Measurements from ENCODE around the gene BMP7.
"Not testable (repeated sequence)": the region's sequence is repeated elsewhere in the genome, so short reads cannot be mapped to it uniquely, and the experiment has no call there.

The BMP7 gene

DNA sequence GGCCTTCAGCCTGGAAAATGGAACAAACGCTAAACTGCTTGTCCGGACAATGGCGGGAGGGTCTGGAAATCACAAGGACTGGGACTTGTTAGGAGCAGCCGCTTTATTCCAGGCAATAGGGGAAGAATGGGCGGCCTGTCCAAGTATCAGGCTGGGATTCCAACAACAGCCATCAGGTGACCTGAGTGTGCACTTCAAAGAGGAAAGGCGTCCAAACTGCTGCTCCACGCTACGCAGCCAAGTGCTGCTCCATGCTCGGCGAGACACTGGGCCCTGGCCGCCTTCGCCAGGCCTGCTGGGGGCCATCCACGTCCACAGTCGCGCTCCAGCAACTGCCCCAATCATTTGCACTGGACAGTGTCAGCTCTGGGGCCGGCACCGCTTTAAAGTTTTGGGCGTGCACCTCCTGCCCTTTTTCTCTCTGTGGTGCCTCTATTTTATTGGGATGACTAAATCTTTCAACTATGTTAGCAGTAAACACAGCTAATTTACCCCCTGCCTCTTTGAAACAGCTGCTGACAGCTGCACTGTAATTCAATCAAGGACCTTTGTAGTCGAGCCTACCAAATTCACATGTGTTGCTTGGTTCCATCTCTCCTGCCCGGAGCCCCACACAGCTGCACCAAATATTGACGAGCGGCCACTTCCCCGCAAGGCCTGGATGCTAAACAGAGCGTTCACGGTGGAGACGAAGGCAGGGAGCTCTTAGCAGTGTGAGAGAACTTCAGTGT lies 98.3 kb downstream of the BMP7 start:
- no peak for DNase-seq (ENCODE audit: low spot score)

DNA sequence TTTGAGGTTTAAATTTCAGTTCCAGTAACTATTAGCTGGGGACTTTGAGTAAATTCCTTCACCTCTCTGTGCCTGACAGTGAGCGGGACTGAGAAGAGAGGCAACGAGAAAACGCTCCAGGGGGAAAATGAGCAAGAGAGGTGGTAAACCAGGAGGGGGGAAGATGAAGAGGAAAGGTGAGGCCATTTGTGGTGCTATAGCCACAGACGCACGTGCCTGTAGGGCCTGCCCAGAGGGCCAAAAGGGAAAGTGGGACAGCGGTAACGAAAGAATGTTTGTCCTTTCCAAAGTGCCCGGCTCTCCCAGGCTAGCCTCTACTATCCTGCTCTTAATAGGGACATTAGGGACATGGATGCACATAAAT lies 99.2 kb downstream of the BMP7 start:
- DNase-seq (ENCODE audit: low spot score), result no peak

DNA sequence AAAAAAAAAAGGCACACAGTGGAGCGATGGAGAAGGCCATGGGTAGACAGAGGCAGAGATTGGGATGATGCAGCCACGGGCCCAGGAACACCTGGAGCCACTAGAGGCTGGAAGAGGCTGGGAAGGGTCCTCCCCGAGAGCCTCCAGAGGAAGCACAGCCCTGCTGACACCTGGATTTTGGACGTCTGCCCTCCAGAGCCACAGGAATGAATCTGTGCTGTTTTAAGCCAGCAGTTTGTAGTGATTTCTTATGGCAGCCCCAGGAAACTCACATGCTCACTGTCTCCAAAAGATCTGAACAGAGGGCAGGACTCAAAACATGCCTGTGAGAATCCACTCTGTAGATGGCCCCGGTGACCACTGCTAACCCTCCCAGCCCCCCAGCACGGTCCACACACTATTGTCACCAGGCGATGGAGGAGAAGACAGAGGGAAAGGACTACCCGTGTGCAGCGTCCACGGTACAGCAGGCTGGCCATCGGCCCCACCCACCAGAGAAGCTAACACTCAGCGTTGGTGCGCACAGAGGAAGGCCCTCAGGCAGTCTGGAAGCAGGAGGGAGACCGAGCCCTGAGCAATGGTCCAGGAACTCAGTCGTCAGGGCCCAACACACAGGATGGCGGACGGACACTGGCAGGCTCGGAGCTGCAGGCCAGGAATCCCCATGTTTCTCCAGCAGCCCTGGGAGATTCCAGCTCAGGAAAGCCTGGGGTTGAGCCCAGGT lies 99.7 kb downstream of the BMP7 start:
- no peak for DNase-seq (ENCODE audit: low spot score)

DNA sequence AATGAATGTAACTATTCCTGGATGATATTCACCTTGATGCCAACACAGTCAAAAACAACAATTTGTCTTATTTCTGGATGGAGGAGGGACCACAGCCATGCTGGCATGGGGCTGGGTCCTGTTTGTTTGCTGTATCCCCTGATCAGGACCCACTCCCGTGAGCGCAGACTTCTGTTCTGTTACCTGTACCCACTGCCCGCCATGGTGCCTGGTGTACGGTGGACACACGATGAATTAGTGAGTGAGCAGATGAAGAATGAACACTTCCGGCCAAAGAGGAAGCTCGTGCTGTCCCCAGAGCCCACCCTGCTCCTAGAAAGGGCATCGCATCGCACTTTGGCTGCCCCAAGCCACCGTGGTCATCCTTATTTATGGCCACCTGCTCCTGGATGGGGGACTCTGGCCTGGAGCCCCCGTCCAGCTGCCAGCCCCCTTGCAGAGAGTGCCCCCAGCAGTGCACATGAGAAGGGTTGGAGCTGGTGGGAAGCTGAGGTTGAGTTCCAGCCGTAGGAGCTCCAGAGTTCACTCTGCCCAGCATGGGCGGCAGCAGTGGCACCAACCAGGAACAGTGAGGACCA lies 100.9 kb downstream of the BMP7 start:
- DNase-seq (ENCODE audit: low spot score), result no peak

DNA sequence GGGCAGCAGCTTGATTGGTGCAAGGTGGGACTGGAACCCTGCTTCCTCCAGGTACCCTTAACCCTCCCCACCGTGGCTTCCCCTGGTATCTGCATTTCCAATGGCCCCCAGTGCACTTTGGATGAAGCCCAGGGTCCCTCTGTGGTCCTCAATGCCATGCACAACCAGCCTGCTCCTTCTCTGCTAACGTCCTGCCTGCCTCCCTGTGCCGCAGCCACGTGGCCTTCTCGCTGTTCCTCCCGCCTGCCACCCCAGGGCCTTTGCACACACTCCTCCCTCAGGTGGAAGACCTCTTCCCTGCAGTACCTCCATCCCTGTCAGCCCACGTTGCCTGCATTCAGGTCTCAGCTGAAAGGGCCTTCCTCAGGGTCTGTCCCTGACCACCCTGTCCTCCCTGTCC lies 101.6 kb downstream of the BMP7 start:
- DNase-seq (ENCODE audit: low spot score), result no peak

DNA sequence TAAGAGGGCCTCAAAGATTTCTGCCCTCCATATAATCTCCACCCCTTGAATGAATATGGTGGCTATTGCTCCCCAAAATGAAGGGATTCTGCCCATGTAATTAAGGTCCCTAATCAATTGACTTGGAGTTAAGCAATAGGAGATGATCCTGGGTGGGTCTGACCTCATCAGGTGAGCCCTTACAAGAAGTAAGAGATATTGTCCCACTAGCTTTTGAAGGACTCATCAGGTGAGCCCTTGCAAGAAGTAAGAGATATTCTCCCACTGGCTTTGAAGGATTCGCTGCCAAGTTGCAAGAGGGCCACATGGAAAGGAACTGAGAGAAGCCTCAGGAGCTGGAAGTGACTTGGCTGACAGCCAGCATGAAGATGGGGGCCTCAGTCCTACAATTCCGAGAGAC lies 103.4 kb downstream of the BMP7 start:
- DNase-seq (ENCODE audit: low spot score), result no peak

DNA sequence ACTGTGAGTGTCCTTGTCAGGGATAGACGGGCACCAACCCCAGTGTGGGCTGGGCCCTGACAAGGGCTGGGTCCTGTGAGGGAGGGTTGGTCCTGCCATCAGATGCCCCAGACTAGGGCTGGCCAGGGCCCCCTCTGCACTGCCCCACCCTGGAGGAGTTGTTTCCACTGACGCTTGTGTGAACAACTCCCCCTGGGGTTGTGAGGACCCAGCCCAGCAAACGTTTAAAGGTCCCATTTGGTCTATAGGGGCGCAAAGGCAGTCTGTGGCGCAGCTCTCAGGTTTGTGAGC lies 104.1 kb downstream of the BMP7 start:
- DNase-seq (ENCODE audit: low spot score), result no peak

DNA sequence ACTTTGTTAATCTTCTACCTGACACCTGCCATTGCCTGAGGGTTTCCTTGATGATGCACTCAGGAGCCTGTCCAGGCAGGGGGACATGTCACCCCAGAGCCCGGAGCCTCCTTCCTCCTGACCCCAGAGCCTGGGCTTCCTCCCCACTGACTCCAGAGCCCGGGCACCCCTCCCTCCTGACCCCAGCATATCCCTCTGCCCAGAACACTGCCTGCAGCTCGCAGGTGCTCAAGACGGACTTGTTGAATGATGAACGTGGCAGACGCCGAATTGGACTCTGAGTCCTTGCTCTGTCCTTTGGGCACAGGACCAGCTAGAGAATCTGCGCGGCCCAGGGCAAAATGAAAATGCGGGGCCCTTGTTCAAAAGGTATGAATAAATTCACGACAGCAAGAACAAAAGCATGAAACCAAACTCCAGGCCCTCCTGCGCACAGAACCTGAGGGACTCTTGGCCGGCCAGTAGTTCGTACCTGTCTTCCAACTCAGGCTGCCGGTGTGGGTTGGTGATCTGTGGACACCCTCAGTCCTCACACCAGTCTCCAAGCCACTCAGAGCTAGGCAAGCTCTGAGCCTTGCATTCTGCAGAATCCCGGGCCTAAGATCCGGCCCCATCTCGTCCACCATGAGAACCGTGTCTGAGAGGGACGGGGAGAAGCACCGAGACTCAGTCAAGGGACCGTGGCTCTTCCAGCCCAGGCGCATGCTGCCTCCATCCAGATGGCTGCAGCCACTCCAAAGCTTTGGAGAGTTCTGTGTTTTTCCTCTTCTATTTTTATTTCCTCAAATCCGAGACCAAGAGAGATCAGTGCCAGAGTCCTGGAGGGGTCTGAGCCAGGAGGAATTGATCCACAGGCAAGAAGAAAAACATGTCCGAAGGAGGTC lies 104.7 kb downstream of the BMP7 start:
- DNase-seq (ENCODE audit: low spot score), result no peak

DNA sequence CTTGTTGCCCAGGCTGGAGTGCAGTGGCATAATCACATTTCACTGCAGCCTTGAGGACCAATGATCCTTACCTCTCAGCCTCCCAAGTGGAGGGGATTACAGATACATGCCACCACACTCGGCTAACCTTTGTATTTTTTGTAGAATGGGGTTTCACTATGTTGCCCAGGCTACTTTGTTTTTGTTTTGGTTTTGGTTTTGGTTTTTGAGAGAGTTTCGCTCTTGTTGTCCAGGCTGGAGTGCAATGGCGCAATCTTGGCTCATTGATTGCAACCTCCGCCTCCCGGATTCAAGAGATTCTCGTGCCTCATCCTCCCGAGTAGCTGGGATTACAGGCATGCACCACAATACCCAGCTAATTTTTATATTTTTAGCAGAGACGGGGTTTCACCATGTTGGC lies 105.5 kb downstream of the BMP7 start:
- no peak for DNase-seq (ENCODE audit: low spot score)

DNA sequence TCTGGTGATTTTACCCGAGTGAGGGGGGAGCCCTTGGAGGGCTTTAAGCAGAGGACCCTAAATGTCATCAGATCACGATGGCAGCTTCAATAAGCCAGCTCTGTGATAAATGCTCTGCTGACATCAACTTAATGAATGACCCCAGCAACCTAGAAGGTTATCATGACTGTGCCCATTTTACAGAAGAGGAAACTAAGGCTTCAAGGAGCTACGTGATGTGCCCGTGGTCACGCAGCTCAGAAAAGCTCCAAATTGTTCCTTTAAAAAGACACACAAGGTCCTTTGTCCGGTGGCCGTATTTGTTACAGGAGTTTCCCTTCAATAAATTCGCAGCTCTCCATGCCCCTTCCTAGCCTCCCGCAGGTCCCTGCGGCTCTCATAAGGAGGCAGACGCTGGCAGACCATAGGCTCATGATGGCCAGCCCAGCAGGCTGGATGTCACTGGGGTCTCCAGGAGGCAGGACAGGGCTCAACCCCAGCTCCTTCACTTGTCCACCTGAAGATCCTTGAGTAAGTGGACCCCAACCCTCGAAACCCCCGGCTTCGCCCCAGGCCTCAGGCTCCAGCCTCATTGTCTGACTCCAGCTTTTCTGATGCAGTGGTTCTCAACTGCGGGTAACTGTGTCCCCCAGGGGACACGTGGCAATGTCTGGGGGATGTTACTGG lies 106.4 kb downstream of the BMP7 start:
- DNase-seq (ENCODE audit: low spot score), result no peak

DNA sequence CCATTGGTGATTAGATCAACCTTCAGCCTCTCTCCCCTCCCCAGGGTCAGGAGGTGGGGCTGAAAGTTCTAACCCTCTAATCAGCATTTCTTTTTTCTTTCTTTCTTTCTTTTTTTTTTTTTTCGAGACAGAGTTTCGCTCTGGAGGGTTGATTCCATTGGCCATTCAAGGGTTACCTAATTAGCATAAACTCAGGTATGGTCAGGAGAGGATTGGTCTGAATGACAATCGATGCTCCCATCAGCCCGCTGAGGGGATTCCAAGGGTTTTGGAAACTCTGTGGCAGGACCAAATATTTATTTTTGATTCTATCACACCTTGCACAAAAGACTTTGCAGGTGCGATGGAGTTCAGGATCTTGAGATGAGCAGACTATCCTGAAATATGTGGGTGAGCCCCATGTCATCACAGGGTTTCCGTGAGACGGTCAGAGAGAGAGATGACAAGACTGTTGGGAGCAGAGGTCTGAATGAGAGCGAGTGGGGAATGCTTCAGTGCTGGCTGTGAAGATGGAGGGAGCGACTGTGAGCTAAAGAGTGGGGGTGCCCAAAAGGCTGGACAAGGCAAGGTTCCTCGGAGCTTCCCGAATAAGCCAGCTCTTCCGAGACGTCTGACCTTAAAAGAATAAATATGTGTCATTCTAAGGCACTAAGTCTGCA lies 107.1 kb downstream of the BMP7 start:
- DNase-seq (ENCODE audit: low spot score), result no peak

DNA sequence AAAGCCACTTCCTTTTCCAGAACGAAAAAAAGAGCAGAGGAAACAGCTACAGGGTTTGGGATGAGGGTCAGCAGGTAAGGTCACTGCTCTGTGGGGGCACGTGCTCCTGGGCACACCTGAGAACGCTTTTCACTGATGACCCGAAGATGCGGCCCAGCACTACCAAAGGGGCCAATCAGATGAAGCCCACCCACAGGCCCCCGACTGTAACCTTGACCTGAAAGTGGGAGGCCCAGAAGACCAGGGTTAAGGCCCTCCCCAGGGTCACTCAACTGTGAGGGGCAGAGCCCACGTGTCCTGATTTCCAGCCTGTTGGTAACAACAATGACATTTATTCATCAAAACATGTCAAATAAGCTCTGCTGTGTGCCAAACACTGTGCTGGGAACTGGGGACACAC lies 108.0 kb downstream of the BMP7 start:
- no peak for DNase-seq (ENCODE audit: low spot score)

DNA sequence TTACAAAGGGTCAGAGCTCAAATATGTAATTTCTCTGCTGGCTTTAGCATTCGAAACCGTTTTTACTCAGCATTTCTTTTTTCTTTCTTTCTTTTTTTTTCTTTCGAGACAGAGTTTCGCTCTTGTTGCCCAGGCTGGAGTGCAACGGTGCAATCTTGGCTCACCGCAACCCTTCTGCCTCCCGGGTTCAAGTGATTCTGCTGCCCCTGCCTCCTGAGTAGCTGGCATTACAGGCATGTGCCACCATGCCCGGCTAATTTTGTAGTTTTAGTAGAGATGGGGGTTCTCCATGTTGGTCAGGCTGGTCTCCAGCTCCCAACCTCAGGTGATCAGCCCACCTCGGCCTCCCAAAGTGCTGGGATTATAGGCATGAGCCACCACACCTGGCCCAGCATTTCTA lies 108.7 kb downstream of the BMP7 start:
- not testable (repeated sequence) for DNase-seq (ENCODE audit: low spot score)

DNA sequence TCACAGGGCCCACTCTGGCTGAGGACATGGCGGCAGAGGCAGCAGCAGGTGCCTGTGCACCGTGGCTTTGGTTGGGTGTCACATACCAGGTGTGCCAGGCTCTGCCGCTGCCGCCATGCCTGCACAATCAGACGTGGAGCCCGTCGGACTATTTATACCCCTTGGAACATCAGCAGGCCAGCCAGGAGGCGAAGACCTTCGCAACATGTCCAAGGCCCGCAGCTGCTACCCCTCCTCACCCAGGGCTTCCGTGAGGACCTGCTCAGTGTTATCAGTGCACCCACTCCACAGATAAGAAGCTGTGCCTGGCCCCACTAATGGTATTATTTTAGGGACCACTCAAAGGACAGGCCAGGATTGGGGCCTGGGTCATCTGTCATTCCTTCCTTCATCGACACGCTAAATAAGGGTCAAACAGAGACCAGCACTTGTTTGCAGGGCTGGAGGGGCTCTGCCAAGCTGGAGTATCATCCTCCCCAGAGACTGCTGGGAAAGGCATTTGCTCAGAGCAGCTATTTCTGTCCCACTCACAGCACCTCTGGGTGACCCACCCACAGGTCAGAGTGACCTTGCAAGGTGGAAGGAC lies 109.2 kb downstream of the BMP7 start:
- DNase-seq (ENCODE audit: low spot score), result no peak

DNA sequence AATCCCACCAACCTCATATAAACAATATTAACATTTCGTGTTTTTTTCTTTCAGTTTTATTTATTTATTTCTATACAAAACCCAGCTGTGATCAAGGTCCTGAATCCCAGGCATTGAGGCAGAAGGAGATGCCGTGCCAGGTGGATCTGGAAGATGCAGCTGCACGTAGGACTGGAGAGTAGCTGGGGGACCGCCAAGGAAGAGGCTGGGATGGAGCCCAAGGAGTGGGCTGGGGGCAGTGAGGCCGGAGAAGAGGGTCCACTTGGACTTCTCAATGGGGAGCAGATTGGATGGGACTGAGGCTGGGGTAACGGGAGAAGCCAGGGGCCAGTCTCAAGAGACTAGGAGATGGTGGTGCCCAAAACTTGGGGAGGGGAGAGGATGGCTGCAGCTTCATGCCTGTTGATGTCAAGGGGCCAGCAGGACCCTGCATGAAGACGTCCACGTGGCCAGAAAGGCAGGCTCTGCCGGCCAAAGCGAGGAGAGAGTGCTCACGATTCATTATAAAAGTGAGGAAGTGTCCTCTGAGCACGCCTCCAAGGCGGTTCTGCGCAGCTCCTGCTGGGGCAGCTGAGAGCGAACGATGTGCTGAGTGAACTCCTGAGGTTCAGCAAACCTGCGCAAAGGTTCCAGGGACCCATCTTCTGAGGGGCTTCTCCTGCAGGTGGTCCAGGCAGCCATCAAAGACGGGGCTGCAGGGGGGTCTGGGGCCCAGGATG lies 110.3 kb downstream of the BMP7 start:
- no peak for DNase-seq (ENCODE audit: low spot score)

DNA sequence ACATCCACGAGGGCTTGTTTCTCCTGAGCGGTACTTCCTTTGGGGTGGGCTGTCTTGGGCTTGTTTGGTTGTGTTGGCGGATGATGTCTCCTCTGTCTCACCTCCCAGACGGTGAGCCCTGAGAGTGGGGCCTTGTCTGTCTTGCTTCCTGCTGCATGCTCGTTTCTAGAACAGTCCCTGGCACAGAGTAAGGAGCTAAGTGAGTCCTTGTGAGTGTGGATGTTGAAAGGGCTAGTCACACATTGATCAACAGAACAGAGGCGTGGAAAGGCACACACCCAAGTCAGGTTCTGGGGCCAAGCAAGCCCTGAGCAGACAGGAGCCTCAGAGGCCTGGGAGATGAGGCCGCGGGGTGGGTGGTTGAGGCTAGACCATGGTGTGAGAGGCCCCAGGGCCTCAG lies 111.0 kb downstream of the BMP7 start:
- DNase-seq (ENCODE audit: low spot score), result no peak

DNA sequence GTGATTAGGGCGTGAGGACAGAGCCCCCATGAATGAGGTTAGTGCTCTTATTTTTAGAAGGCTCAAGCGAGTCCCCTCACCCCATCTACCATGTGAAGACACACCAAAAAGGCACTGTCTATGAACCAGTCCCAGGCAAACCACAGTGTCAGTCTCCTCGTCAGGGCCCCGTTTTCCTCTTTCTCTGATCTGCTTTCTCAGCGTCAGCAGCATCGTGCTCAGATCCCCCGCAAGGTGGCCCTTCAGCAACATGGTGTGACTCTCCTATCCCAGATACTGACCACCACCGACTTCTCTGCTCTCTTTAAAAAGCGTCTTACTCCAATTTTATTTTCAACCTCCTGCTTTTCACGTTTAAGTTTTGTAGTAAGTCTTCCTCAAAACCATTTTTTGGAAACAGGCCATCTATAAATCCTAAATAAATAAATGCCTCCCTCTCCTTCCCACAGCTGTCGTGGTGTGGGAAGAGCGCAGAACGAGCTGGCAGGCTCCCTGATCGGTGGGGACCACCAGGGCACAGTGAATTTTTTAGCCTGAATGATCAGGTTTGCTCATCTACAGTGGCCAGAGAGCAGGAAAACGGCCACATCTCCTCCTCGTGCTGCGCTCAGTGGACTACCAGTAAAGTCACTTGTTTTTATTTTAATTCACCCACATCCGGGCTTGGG lies 113.1 kb downstream of the BMP7 start:
- DNase-seq (ENCODE audit: low spot score), result no peak

DNA sequence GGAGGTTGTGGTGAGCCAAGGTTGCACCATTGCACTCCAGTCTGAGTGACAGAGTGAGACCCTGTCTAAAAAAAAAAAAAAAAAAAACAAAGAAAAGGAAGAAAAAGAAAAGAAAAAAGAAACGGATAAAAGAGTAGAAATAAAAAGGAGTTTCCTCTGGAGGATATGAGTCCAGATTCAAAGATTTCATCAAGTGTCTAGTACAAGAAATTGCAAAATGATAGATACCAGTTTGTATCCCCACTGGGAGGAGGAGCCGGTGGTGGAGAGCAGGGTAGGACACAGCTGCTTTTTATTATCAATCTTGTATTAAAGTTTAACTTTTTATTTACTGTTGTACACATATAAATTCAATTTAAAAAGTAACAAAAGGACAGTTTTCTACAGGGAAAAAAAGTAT lies 113.9 kb downstream of the BMP7 start:
- no peak for DNase-seq (ENCODE audit: low spot score)

DNA sequence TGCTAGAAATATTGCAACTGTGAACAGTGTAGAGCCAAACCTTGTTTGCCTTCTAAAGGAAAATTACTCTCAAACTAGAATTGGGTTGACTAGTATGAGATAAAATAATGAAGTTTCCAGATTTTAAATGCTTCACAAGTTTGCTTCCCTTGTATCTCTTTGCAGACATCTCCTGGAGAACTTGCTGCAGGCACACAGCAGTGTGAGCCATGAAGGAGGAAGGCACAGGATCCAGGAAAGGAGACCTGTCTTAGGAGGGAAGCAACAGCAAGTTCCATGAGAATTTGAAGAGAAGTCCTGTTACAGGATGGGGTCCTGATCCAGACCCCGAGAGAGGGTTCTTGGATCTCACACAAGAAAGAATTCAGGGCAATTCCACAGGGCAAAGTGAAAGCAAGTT lies 115.9 kb downstream of the BMP7 start:
- DNase-seq (ENCODE audit: low spot score), result no peak

DNA sequence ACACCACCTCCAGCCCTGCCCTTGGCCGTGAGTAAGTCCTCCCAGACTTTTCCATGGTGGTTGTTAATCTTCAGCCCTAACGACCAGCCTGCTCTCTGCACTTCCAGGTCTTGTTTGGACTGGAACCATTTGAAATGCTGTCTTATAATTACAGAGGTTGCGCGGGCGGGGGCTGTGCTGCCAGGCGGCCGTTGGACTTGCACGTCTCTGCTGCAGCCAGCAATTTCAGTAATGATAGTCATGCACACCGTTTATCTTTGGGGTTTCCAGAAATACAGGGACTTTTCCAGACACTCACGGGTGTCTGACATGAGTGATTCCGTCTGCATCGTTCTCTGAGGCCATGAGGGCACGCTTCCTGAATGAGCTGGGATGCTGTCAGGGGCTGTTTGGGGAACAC lies 118.2 kb downstream of the BMP7 start:
- DNase-seq (ENCODE audit: low spot score), result no peak
